GM12891 (cell line): ENCODE data around the gene DLG1.

Experiments used
- POLR2A ChIP-seq: IDR thresholded peaks from 2 replicates; pipeline ENCODE4 v1.6.1; 2011; ENCODE audit warnings: low read depth, low read length, control low read depth
- POLR2AphosphoS5 ChIP-seq: IDR thresholded peaks from 2 replicates; pipeline ENCODE4 v1.6.1; 2011; ENCODE audit warnings: low read depth, low read length, control low read depth

DNA sequence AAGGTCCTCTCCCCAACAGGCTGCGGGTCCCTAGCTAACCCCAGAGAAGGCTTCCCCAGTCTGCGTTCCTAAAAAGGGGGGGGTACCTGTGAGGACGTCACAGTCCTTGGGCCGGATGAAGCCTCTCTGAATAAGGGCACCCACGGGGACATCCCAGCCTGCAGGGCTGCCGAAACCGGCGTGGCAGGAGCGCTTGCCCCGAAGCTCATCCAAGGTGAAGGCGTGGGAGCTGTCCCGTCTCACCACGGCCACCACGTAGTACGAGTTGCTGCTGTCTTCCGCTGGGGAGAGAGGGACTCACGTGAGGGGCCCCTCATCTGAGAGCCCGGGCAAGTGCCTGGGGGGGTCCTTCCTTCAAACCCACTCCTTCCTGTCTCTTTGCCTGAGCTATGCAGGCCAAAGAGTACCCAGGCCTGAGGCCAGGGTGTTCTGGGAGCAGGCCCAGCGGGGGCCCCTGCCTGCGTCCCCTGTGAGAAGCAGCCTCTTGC, 288.8 kb downstream of the DLG1 start:
- no peak for TF ChIP-seq POLR2A
- TF ChIP-seq POLR2AphosphoS5: no peak
